GM12878 (cell line): ENCODE results near the gene CBARP. TPM values are rescaled to one million over a fixed set of nuclear protein-coding genes. Genes with fewer than 3 reads are reported as not detected.

Experiments
- ATF2 ChIP-seq: IDR thresholded peaks from 2 replicates; pipeline ENCODE4 v1.6.1; 2012; ENCODE audit warnings: low read length, inconsistent platforms
- ATF7 ChIP-seq: fragments of 450-650 bp; IDR thresholded peaks from 2 replicates; pipeline ENCODE4 v1.6.1; 2016; ENCODE audit warnings: low read depth, mild to moderate bottlenecking
- BCL3 ChIP-seq: IDR thresholded peaks from 2 replicates; pipeline ENCODE4 v1.6.1; 2011; ENCODE audit warnings: borderline replicate concordance, low read depth, mild to moderate bottlenecking, moderate library complexity, low read length; ENCODE audit not compliant: insufficient read depth, poor library complexity, severe bottlenecking
- BCLAF1 ChIP-seq: fragments of 450-650 bp; IDR thresholded peaks from 2 replicates; pipeline ENCODE4 v1.6.1; 2017; ENCODE audit warnings: antibody characterized with exemption, mild to moderate bottlenecking, moderate library complexity
- BRCA1 ChIP-seq: IDR thresholded peaks from 2 replicates; pipeline ENCODE4 v1.6.1; 2011; ENCODE audit warnings: low read depth, low read length, improper control_type of control experiment
- CBX5 ChIP-seq: sonication (generic); IDR thresholded peaks from 2 replicates; pipeline ENCODE4 v1.6.1; 2016; ENCODE audit warnings: low read depth, moderate library complexity, mild to moderate bottlenecking, inconsistent platforms
- CHD1 ChIP-seq: IDR thresholded peaks from 2 replicates; pipeline ENCODE4 v1.6.1; 2012; ENCODE audit warnings: low read depth, low read length, improper control_type of control experiment
- FOXM1 ChIP-seq: IDR thresholded peaks from 2 replicates; pipeline ENCODE4 v1.6.1; 2012; ENCODE audit warnings: low read depth, mild to moderate bottlenecking, inconsistent platforms, low read length, moderate library complexity
- HCFC1 ChIP-seq: fragments of 150-350 bp; IDR thresholded peaks from 2 replicates; pipeline ENCODE4 v1.6.1; 2014; ENCODE audit warnings: low read length
- HDAC6 ChIP-seq: fragments of 200-600 bp; sonication (generic); IDR thresholded peaks from one replicate; pipeline ENCODE4 v1.8.0; 2017; ENCODE audit warnings: antibody characterized with exemption; ENCODE audit not compliant: unreplicated experiment
- IKZF2 ChIP-seq, 2 experiments: fragments of 450-650 bp; IDR thresholded peaks; 2 replicates each; pipeline ENCODE4 v1.6.1; 2017; ENCODE audit warnings: mild to moderate bottlenecking in 2 of 2, moderate library complexity in 2 of 2
- JUNB ChIP-seq: IDR thresholded peaks from 2 replicates; pipeline ENCODE4 v1.6.1; 2016; ENCODE audit warnings: antibody characterized with exemption, mild to moderate bottlenecking
- KDM1A ChIP-seq: fragments of 200-600 bp; sonication (generic); IDR thresholded peaks from 2 replicates; pipeline ENCODE4 v1.6.1; 2016; ENCODE audit warnings: borderline replicate concordance
- MAX ChIP-seq: IDR thresholded peaks from 2 replicates; pipeline ENCODE4 v1.6.1; 2012; ENCODE audit warnings: low read depth, low read length, improper control_type of control experiment
- MEF2B ChIP-seq: fragments of 450-650 bp; IDR thresholded peaks from 2 replicates; pipeline ENCODE4 v1.6.1; 2018; ENCODE audit warnings: mild to moderate bottlenecking, moderate library complexity; ENCODE audit not compliant: partially characterized antibody, poor library complexity, severe bottlenecking
- PAX8 ChIP-seq: fragments of 450-650 bp; IDR thresholded peaks from 2 replicates; pipeline ENCODE4 v1.6.1; 2017; ENCODE audit warnings: mild to moderate bottlenecking, moderate library complexity
- POLR2AphosphoS5 ChIP-seq: IDR thresholded peaks from 2 replicates; pipeline ENCODE4 v1.6.1; 2011; ENCODE audit warnings: mild to moderate bottlenecking, low read length, inconsistent platforms
- SIN3A ChIP-seq: IDR thresholded peaks from 2 replicates; pipeline ENCODE4 v1.6.1; 2012; ENCODE audit warnings: low read depth, low read length, improper control_type of control experiment
- SREBF2 ChIP-seq: IDR thresholded peaks from 2 replicates; pipeline ENCODE4 v1.6.1; 2012; ENCODE audit warnings: mild to moderate bottlenecking, low read length
- TCF12 ChIP-seq: IDR thresholded peaks from 2 replicates; pipeline ENCODE4 v1.6.1; 2011; ENCODE audit warnings: low read depth, mild to moderate bottlenecking, low read length
- ZBTB33 ChIP-seq: fragments of 450-650 bp; IDR thresholded peaks from 2 replicates; pipeline ENCODE4 v1.6.1; 2017; ENCODE audit warnings: mild to moderate bottlenecking
- ZNF217 ChIP-seq: fragments of 450-650 bp; IDR thresholded peaks from 2 replicates; pipeline ENCODE4 v1.6.1; 2017; ENCODE audit warnings: antibody characterized with exemption, mild to moderate bottlenecking
- ZNF274 ChIP-seq: IDR thresholded peaks from one replicate; pipeline ENCODE4 v1.8.0; 2011; ENCODE audit not compliant: insufficient read length, insufficient read depth
- ZNF384 ChIP-seq: IDR thresholded peaks from 2 replicates; pipeline ENCODE4 v1.6.1; 2012; ENCODE audit warnings: low read depth, mild to moderate bottlenecking, low read length, improper control_type of control experiment, borderline replicate concordance
- ZZZ3 ChIP-seq: IDR thresholded peaks from 2 replicates; pipeline ENCODE4 v1.6.1; 2011; ENCODE audit warnings: low read depth; ENCODE audit not compliant: control insufficient read depth, insufficient read length
- polyA plus RNA-seq, 11 experiments: library from polyadenylated mRNA; depleted of rRNA in 4 of 11; unstranded in 6 of 11; stranded (reverse) in 5 of 11; fragments of >200 nt; fragmentation: Nextera tagmentation in 4 of 11; fragmentation: Illumina TruSeq in 1 of 11; extraction: Ambion mirVana in 4 of 11; extraction: Trizol in 1 of 11; gene quantifications; 1 replicate in 1 of 11; 2 replicates in 10 of 11; pipeline versions ENCODE4 v1.2.1 to v1.2.3, GENCODE V29; 2011 to 2016; ENCODE audit warnings: inconsistent platforms in 2 of 11, missing spikeins in 2 of 11, low read depth in 1 of 11
- total RNA-seq, 4 experiments: library from RNA; depleted of rRNA in 3 of 4; stranded (reverse); fragments of >200 nt in 3 of 4; fragmentation: Illumina TruSeq in 1 of 4; extraction: Trizol in 1 of 4; gene quantifications; 2 replicates each; pipeline versions ENCODE4 v1.2.1 to v1.2.3, GENCODE V29; 2013 to 2021

Gene CBARP
- total and polyA plus RNA-seq, 10 of the 15 experiments (the other 5 are each of a cell fraction or from before 2014, with no cell fraction given), result 0.04 to 0.59 (median 0.18) TPM; not detected in 3

GRCh38 chr19:1259206-1259875 is 21.5 kb upstream of the CBARP start (continued):
- peak; percentile 95 for TF ChIP-seq BCL3
- 0 out of 2 replicates have a peak, but pooled peaks have one; percentile 22 for TF ChIP-seq ATF7
- peak; percentile 90 for TF ChIP-seq TCF12
- TF ChIP-seq KDM1A, result no peak
- no peak for TF ChIP-seq CHD1
- no peak for TF ChIP-seq HDAC6
- TF ChIP-seq MEF2B, result peak; percentile 94
- no peak; the same call in 1 of the 2 replicates for TF ChIP-seq BRCA1
- TF ChIP-seq IKZF2 (IDR thresholded peaks at IDR 0.05), result peak; percentile 52 to 59; a peak in 3 of 4 replicates
- no peak for TF ChIP-seq ZZZ3
- TF ChIP-seq SIN3A, result no peak
- no peak for TF ChIP-seq ZNF217
- TF ChIP-seq ATF2, result no peak
- no peak; the same call in 1 of the 2 replicates for TF ChIP-seq HCFC1
- TF ChIP-seq CBX5, result no peak
- TF ChIP-seq MAX, result peak; percentile 24; the same call in 1 of the 2 replicates
- TF ChIP-seq FOXM1, result no peak
- TF ChIP-seq ZNF384, result no peak
- TF ChIP-seq ZNF274, result no peak
- no peak for TF ChIP-seq ZBTB33
- TF ChIP-seq POLR2AphosphoS5, result peak; percentile 95
- no peak for TF ChIP-seq SREBF2
- TF ChIP-seq PAX8, result no peak
- TF ChIP-seq JUNB, result no peak
- no peak for TF ChIP-seq BCLAF1
